ENCODE results near the gene VEZF1.
A peak's percentile ranks its signal among the peaks of the same experiment; 100 is the strongest.

VEZF1 gene

GRCh38 chr17:57941384-57942370 is 46.4 kb downstream of the VEZF1 start:
- Histone ChIP-seq H3K9ac (ENCODE audit: low read depth, low read length) (no peak overlapping the region), H3K4me3 (ENCODE audit: low read length) (no peak overlapping the region), H3K4me1 (ENCODE audit: control insufficient read depth, insufficient read depth, low read length) (peaks cover 60% of the 10 kb centered on the region), H3K27me3 (ENCODE audit: control insufficient read depth, insufficient read depth, low read length) (no peaks in the 10 kb centered on the region), H3K4me2 (ENCODE audit: low read length) (no peak overlapping the region), H3K36me3 (ENCODE audit: insufficient read depth, low read length) (no peaks in the 10 kb centered on the region), H3K9me3 (replicated peaks; ENCODE audit: low read length) (no peaks in the 10 kb centered on the region)

DNA sequence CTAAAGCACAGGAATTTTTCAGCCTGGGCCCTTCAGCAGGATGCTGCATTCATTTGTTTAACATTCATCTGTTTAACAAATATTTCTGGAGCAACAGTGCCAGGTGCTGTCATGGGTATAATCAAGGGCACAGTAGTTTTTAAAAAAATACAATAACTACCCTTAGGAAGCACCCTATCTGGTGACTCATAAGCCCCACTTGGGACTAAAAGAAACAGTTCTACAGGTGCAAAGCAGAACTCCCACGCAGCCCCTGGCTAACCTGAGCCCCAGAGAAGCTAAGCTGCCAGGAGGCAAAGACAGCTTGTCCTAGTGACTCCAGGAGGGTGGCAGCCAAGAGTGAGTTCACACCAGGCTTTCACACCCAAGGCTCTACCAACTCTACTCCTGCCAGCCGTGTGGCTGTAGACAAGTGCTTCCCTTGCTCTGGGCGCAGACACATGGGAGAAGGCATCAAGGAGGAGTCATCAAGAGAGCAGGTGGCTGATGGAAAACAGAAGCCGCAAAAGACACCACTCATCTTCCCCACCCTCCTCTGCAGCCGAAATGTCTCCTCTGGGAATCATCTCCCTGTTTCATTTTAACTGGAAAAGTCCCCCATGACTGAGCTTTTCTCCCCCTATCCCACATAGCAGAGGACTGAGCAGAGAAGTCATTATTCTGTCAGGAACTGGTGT is 47.3 kb downstream of the VEZF1 start:
- H3K27me3 ChIP-seq (ENCODE audit: control insufficient read depth, insufficient read depth, low read length), result no peaks in the 10 kb centered on the region
- no peak overlapping the region for H3K9ac ChIP-seq (ENCODE audit: low read depth, low read length)
- H3K9me3 ChIP-seq (replicated peaks; ENCODE audit: low read length), result no peaks in the 10 kb centered on the region
- H3K36me3 ChIP-seq (ENCODE audit: insufficient read depth, low read length), result no peaks in the 10 kb centered on the region
- H3K4me3 ChIP-seq (ENCODE audit: low read length), result no peak overlapping the region
- peaks cover 59% of the 10 kb centered on the region for H3K4me1 ChIP-seq (ENCODE audit: control insufficient read depth, insufficient read depth, low read length)
- no peak overlapping the region for H3K4me2 ChIP-seq (ENCODE audit: low read length)

GRCh38 chr17:57940231-57940630 is 47.8 kb downstream of the VEZF1 start:
- no peak overlapping the region for H3K4me2 ChIP-seq (ENCODE audit: low read length)
- H3K36me3 ChIP-seq (ENCODE audit: insufficient read depth, low read length), result no peaks in the 10 kb centered on the region
- no peak overlapping the region for H3K4me3 ChIP-seq (ENCODE audit: low read length)
- H3K9ac ChIP-seq (ENCODE audit: low read depth, low read length), result no peak overlapping the region
- no peaks in the 10 kb centered on the region for H3K9me3 ChIP-seq (replicated peaks; ENCODE audit: low read length)
- H3K4me1 ChIP-seq (ENCODE audit: control insufficient read depth, insufficient read depth, low read length), result peaks cover 59% of the 10 kb centered on the region
- H3K27me3 ChIP-seq (ENCODE audit: control insufficient read depth, insufficient read depth, low read length), result no peaks in the 10 kb centered on the region

- Histone ChIP-seq H3K4me1 (ENCODE audit: control insufficient read depth, insufficient read depth, low read length) (peaks cover 60% of the 10 kb centered on the region), H3K4me3 (ENCODE audit: low read length) (no peak overlapping the region), H3K36me3 (ENCODE audit: insufficient read depth, low read length) (no peaks in the 10 kb centered on the region), H3K9me3 (replicated peaks; ENCODE audit: low read length) (no peaks in the 10 kb centered on the region), H3K9ac (ENCODE audit: low read depth, low read length) (no peak overlapping the region), H3K4me2 (ENCODE audit: low read length) (no peak overlapping the region), H3K27me3 (ENCODE audit: control insufficient read depth, insufficient read depth, low read length) (no peaks in the 10 kb centered on the region)
Measured at GRCh38 chr17:57939797-57940196, 48.3 kb downstream of the VEZF1 start.

GRCh38 chr17:57938061-57938502 is 50.0 kb downstream of the VEZF1 start:
- Histone ChIP-seq H3K4me2 (ENCODE audit: low read length) (no peak overlapping the region), H3K4me3 (ENCODE audit: low read length) (no peak overlapping the region), H3K9me3 (replicated peaks; ENCODE audit: low read length) (no peaks in the 10 kb centered on the region), H3K27me3 (ENCODE audit: control insufficient read depth, insufficient read depth, low read length) (no peaks in the 10 kb centered on the region), H3K9ac (ENCODE audit: low read depth, low read length) (no peak overlapping the region), H3K4me1 (ENCODE audit: control insufficient read depth, insufficient read depth, low read length) (peaks cover 54% of the 10 kb centered on the region), H3K36me3 (ENCODE audit: insufficient read depth, low read length) (no peaks in the 10 kb centered on the region)

DNA sequence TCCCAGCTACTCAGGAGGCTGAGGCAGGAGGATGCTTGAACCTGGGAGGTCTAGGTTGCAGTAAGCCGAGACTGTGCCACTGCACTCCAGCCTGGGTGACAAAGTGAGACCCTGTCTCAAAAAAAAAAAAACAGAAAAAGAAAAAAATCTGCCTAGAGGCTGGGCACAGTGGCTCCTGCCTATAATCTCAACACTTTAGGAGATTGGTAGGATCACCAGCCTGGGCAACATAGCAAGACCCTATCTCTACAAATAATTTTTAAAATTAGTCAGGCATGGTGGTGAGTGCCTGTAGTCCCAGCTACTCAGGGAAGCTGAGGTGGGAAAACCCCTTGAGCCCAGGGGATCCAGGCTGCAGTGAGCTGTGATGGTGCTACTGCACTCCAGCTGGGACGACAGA is 50.6 kb downstream of the VEZF1 start:
- peaks cover 51% of the 10 kb centered on the region for H3K4me1 ChIP-seq (ENCODE audit: control insufficient read depth, insufficient read depth, low read length)
- no peaks in the 10 kb centered on the region for H3K36me3 ChIP-seq (ENCODE audit: insufficient read depth, low read length)
- no peak overlapping the region for H3K4me3 ChIP-seq (ENCODE audit: low read length)
- H3K9me3 ChIP-seq (replicated peaks; ENCODE audit: low read length), result no peaks in the 10 kb centered on the region
- no peaks in the 10 kb centered on the region for H3K27me3 ChIP-seq (ENCODE audit: control insufficient read depth, insufficient read depth, low read length)
- no peak overlapping the region for H3K4me2 ChIP-seq (ENCODE audit: low read length)
- no peak overlapping the region for H3K9ac ChIP-seq (ENCODE audit: low read depth, low read length)

DNA sequence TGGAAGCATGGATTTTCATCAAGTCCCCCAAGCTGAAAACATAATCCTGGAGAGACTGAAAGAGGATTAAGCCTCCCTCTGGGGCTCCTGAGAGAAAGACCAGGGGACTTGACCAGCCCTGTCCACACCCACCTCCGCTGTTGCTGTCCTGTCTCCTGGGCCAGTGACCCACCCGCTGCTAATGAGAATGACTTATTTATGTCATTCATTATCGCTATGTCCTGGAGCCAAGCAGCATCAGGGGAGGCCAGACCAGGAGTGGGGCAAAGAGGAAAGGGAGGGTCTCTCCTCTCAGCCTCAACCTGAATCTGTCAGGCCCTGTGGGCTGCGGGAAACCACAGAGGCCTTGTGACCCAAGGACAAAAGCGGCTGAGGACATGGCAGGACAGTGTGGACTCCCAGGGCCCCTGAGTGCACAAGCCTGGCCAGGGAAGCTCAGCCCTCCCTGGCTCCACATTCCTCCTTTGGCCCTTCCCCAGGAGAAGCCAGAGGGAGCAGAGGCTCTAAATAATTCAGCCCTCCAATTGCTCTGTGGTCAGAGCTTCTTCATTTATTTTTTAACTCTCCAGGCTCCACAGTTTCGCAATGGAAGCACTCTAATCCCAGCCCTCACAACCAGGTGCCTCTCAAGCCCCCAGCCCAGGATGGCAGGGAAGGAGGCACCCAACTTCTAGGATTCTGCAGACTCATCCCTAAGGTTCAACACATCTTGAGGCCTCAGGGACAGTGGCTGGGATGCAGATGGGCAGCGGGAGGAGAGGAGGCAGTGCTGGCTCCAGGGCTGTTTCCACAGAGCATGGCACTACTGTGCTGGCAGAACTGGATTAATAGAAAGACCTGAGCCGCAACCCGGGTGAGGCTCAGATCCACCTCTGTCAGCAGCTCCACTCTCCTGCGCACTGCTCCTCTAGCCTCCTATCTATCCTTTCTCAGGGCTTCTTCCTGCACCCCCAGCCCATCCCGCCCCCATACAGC is 51.9 kb downstream of the VEZF1 start:
- Histone ChIP-seq H3K9me3 (replicated peaks; ENCODE audit: low read length) (no peaks in the 10 kb centered on the region), H3K9ac (ENCODE audit: low read depth, low read length) (peak overlapping the region; percentile 72), H3K4me2 (ENCODE audit: low read length) (peak overlapping the region; percentile 56), H3K4me1 (ENCODE audit: control insufficient read depth, insufficient read depth, low read length) (peaks cover 45% of the 10 kb centered on the region), H3K36me3 (ENCODE audit: insufficient read depth, low read length) (no peaks in the 10 kb centered on the region), H3K4me3 (ENCODE audit: low read length) (no peak overlapping the region), H3K27me3 (ENCODE audit: control insufficient read depth, insufficient read depth, low read length) (no peaks in the 10 kb centered on the region)

DNA sequence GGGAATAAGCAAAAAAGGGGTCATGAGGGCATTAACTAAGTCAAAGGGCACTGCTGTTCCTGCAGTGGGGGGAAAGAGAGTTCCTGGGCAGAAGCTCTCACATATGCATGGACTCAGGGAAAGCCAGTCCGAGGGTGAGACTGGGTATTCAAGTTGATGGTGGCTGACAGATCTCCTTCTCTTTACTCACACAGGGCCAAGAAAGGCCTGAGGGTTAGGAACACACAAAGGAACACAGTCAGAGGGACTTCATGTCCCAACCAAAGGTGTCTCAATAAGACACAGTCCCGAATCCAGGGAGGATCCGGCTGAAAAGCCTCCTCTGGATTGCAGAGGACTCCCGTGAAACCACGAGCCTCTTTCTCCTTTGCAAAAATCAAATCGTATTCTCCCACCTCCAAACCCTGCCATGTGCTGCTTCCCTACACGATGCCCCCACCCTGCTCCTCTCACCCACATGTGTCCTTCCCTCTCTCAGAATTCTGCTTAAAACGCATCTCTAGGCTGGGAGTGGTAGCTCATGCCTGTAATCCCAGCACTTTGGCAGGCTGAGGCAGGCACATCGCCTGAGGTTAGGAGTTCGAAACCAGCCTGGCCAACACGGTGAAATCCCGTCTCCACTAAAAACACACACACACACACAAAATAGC is 56.4 kb downstream of the VEZF1 start:
- Histone ChIP-seq H3K4me1 (ENCODE audit: control insufficient read depth, insufficient read depth, low read length) (peaks cover 45% of the 10 kb centered on the region), H3K27me3 (ENCODE audit: control insufficient read depth, insufficient read depth, low read length) (no peaks in the 10 kb centered on the region), H3K9me3 (replicated peaks; ENCODE audit: low read length) (no peaks in the 10 kb centered on the region), H3K9ac (ENCODE audit: low read depth, low read length) (no peak overlapping the region), H3K4me3 (ENCODE audit: low read length) (no peak overlapping the region), H3K36me3 (ENCODE audit: insufficient read depth, low read length) (no peaks in the 10 kb centered on the region), H3K4me2 (ENCODE audit: low read length) (no peak overlapping the region)

DNA sequence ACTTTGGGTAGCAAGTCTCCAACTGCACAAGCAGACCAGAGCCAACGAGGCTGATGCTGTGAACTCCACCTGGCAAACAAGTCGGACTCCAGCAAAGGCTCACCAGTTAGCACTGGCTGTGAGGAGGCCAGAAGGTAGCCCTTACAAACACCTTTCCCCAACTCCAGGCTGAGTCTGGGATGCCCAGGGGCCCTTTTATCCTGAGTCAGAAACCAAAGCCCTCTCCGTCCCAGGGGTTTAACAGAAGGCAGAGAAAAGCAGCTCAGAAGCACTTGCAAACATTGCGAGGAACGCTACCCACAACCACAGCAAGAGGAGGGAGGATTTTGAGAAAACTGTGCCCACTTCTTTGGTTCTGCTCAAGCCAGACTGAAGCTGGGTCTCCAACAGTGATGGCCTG is 57.8 kb downstream of the VEZF1 start:
- H3K36me3 ChIP-seq (ENCODE audit: insufficient read depth, low read length), result no peaks in the 10 kb centered on the region
- no peaks in the 10 kb centered on the region for H3K27me3 ChIP-seq (ENCODE audit: control insufficient read depth, insufficient read depth, low read length)
- H3K9me3 ChIP-seq (replicated peaks; ENCODE audit: low read length), result no peaks in the 10 kb centered on the region
- H3K4me2 ChIP-seq (ENCODE audit: low read length), result no peak overlapping the region
- H3K4me1 ChIP-seq (ENCODE audit: control insufficient read depth, insufficient read depth, low read length), result peaks cover 34% of the 10 kb centered on the region
- H3K4me3 ChIP-seq (ENCODE audit: low read length), result no peak overlapping the region
- H3K9ac ChIP-seq (ENCODE audit: low read depth, low read length), result no peak overlapping the region

DNA sequence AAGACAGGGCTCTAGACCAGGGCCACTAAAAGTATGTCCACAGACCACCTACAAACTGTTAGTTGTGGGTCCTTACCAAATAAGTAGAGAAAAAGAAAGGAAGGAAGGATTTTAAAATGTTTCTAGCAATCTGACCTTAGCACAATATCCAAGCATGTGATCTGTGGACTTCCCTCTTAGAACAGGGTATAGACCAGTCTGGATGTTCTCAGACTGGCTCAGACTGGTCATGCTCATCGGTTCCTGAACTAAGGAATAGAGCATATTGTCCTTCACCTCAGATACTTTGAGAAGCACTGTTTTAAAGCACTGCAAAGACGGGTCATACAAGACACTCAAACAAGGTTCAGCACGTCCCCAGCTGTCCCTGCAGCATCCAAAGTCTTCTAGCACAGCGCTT is 58.7 kb downstream of the VEZF1 start:
- Histone ChIP-seq H3K9ac (ENCODE audit: low read depth, low read length) (no peak overlapping the region), H3K4me1 (ENCODE audit: control insufficient read depth, insufficient read depth, low read length) (peaks cover 25% of the 10 kb centered on the region), H3K27me3 (ENCODE audit: control insufficient read depth, insufficient read depth, low read length) (no peaks in the 10 kb centered on the region), H3K36me3 (ENCODE audit: insufficient read depth, low read length) (no peaks in the 10 kb centered on the region), H3K4me3 (ENCODE audit: low read length) (no peak overlapping the region), H3K9me3 (replicated peaks; ENCODE audit: low read length) (no peaks in the 10 kb centered on the region), H3K4me2 (ENCODE audit: low read length) (no peak overlapping the region)
